Activated T-helper 2 cell treated with anti-CD3 and anti-CD28 coated beads, Interferon-gamma antibody, Interleukin-2, Interleukin-4, amounts not matched to agents 10 μg/mL and 5 μg/mL and 100 μg/mL, durations not matched to agents 14 hours and 24 hours and 36 hours (primary cell): ENCODE measurements around the gene CDH6. TPM values are rescaled to one million over a fixed set of nuclear protein-coding genes. Genes with fewer than 3 reads are reported as not detected.

Experiments
- DNase-seq: peaks from one replicate; pipeline ENCODE4 v3.0.0; 2021; ENCODE audit warnings: low spot score
- H3K27ac Mint-ChIP-seq: one replicate; pipeline ENCODE4 v1.8.0; 2021; ENCODE audit warnings: mixed read lengths
- H3K27me3 Mint-ChIP-seq: one replicate; pipeline ENCODE4 v1.8.0; 2021; ENCODE audit warnings: low read depth, mixed read lengths
- H3K36me3 Mint-ChIP-seq: one replicate; pipeline ENCODE4 v1.8.0; 2021; ENCODE audit warnings: low read depth, mixed read lengths
- H3K4me1 Mint-ChIP-seq: one replicate; pipeline ENCODE4 v1.8.0; 2021; ENCODE audit warnings: low read depth, mixed read lengths
- H3K4me3 Mint-ChIP-seq: one replicate; pipeline ENCODE4 v1.8.0; 2021; ENCODE audit warnings: low read depth, mild to moderate bottlenecking, moderate library complexity, mixed read lengths
- H3K9me3 Mint-ChIP-seq: one replicate; pipeline ENCODE4 v1.8.0; 2021; ENCODE audit warnings: mixed read lengths
- intact Hi-C: fragments of 100-400 bp; cut with micrococcal nuclease; formaldehyde crosslinking; loops from one replicate; pipeline ENCODE4 v1.15.1; 2023
- total RNA-seq: library from RNA; stranded (reverse); gene quantifications from 2 replicates; pipeline ENCODE4 v1.2.3, GENCODE V29; 2022

The CDH6 gene
- total RNA-seq, 1 donor from 2014 or later = not detected

DNA sequence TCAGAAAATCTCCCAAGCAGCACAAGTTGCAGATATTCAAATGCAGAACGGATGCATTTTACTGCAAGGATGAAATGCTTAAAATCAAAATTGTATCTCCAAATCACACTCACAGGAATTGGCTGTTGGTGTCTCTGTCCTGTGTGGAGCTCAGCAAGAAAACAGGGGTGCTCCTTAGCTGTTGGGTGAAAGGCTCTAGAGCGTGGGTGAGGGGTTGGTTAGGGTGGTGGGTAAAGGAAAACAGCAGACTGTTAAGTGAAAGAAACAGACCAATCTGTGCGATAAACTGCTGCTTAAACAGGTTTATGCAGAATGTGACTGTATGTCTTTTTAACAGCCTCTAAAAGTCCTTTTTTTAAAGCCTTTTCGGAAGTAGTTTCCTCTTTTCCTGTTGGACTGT lies 19.8 kb downstream of the CDH6 start:
- intact Hi-C loops = no loop called here
- no peaks in the 10 kb centered on the region for H3K27me3 Mint-ChIP-seq

GRCh38 chr5:31213705-31214121 lies 20.2 kb downstream of the CDH6 start:
- no peak for DNase-seq
- no peaks in the 10 kb centered on the region for H3K9me3 Mint-ChIP-seq
- no peaks in the 10 kb centered on the region for H3K27me3 Mint-ChIP-seq
- H3K36me3 Mint-ChIP-seq = no peaks in the 10 kb centered on the region
- H3K4me3 Mint-ChIP-seq = no peak overlapping the region
- intact Hi-C loops = no loop called here
- H3K4me1 Mint-ChIP-seq = no peaks in the 10 kb centered on the region
- no peak overlapping the region for H3K27ac Mint-ChIP-seq

More for the DNA sequence above, 19.8 kb downstream of the CDH6 start:
- Mint-ChIP-seq H3K4me3 (no peak overlapping the region), H3K36me3 (no peaks in the 10 kb centered on the region), H3K4me1 (no peaks in the 10 kb centered on the region), H3K9me3 (no peaks in the 10 kb centered on the region), H3K27ac (no peak overlapping the region)
- DNase-seq = no peak

GRCh38 chr5:31214229-31214628 lies 20.7 kb downstream of the CDH6 start:
- H3K4me3 Mint-ChIP-seq = no peak overlapping the region
- H3K4me1 Mint-ChIP-seq = no peaks in the 10 kb centered on the region
- H3K27me3 Mint-ChIP-seq = no peaks in the 10 kb centered on the region
- no peaks in the 10 kb centered on the region for H3K36me3 Mint-ChIP-seq
- intact Hi-C loops = no loop called here
- no peak overlapping the region for H3K27ac Mint-ChIP-seq
- no peaks in the 10 kb centered on the region for H3K9me3 Mint-ChIP-seq
- DNase-seq = no peak

DNA sequence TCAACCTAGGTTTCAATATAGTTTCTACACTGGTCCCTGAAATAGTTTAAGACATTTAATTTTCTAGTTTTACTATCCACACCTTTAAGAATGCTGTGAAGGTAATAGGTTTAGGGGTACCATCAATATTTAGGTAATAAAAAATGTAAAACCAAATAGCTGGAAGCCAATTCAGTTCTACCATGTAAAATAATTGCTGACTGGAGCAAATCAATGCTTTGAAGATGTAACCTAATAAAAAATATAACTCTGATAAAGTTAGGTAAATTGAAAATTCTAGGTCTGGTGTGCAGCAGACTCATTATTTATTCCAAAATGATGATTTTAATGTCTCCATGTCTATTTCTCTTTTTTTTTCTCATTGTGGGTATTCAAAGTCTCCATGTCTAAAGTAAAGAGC lies 21.8 kb downstream of the CDH6 start:
- no peaks in the 10 kb centered on the region for H3K4me1 Mint-ChIP-seq
- intact Hi-C loops = no loop called here
- H3K27ac Mint-ChIP-seq = no peak overlapping the region
- no peak overlapping the region for H3K4me3 Mint-ChIP-seq
- H3K36me3 Mint-ChIP-seq = no peaks in the 10 kb centered on the region
- H3K9me3 Mint-ChIP-seq = no peaks in the 10 kb centered on the region
- H3K27me3 Mint-ChIP-seq = no peaks in the 10 kb centered on the region
- DNase-seq = no peak

DNA sequence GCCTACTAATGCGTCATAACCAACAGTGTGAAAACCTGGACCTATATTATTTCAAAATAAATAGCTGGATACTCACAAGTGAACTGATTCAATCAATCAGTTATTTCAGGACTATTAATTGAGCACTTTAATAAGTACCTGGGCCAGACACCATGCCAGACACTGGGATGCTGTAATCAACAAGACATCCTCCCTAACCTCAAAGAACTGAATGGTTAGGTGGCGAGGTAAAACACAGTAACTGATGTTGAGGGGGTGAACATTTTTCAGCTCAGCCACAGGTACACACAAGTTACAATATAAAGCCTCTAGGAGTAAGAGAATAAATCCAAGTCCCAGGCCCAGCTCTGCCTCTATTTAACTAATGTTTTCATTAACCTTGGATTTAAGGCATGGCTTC lies 24.0 kb downstream of the CDH6 start:
- no peaks in the 10 kb centered on the region for H3K4me1 Mint-ChIP-seq
- no peaks in the 10 kb centered on the region for H3K36me3 Mint-ChIP-seq
- no peak overlapping the region for H3K4me3 Mint-ChIP-seq
- no peaks in the 10 kb centered on the region for H3K9me3 Mint-ChIP-seq
- H3K27ac Mint-ChIP-seq = no peak overlapping the region
- intact Hi-C loops = no loop called here
- H3K27me3 Mint-ChIP-seq = no peaks in the 10 kb centered on the region
- no peak for DNase-seq

GRCh38 chr5:31218978-31219377 lies 25.5 kb downstream of the CDH6 start:
- intact Hi-C loops = no loop called here
- H3K4me1 Mint-ChIP-seq = no peaks in the 10 kb centered on the region
- DNase-seq = no peak
- H3K4me3 Mint-ChIP-seq = no peak overlapping the region
- no peak overlapping the region for H3K27ac Mint-ChIP-seq
- H3K9me3 Mint-ChIP-seq = no peaks in the 10 kb centered on the region
- H3K36me3 Mint-ChIP-seq = no peaks in the 10 kb centered on the region
- no peaks in the 10 kb centered on the region for H3K27me3 Mint-ChIP-seq

- H3K27me3 Mint-ChIP-seq = no peaks in the 10 kb centered on the region
- no peaks in the 10 kb centered on the region for H3K4me1 Mint-ChIP-seq
- DNase-seq = no peak
- H3K4me3 Mint-ChIP-seq = no peak overlapping the region
- no peaks in the 10 kb centered on the region for H3K9me3 Mint-ChIP-seq
- H3K36me3 Mint-ChIP-seq = no peaks in the 10 kb centered on the region
- H3K27ac Mint-ChIP-seq = no peak overlapping the region
- intact Hi-C loops = no loop called here
Measured at GRCh38 chr5:31221001-31221400, 27.5 kb downstream of the CDH6 start.

DNA sequence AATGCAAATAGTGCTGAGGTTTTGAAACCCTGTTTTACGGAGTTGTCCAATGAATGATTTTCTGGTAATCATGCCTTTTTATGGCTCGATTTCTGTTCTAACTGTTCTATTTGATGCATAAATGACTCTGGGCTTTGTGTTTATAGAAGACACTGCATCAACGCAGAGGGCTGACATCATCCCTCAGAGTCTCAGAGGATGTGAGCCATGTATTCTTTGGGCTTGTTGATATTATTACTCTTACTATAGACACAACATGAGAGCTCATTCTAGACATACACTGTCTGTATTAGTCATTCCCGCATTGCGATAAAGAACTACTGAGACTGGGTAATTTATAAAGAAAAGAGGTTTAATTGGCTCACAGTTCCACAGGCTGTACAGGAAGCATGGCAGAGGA lies 31.6 kb downstream of the CDH6 start:
- H3K4me1 Mint-ChIP-seq = no peaks in the 10 kb centered on the region
- H3K9me3 Mint-ChIP-seq = no peaks in the 10 kb centered on the region
- H3K36me3 Mint-ChIP-seq = no peaks in the 10 kb centered on the region
- no peak for DNase-seq
- intact Hi-C loops = no loop called here
- H3K27ac Mint-ChIP-seq = no peak overlapping the region
- H3K27me3 Mint-ChIP-seq = no peaks in the 10 kb centered on the region
- H3K4me3 Mint-ChIP-seq = no peak overlapping the region

DNA sequence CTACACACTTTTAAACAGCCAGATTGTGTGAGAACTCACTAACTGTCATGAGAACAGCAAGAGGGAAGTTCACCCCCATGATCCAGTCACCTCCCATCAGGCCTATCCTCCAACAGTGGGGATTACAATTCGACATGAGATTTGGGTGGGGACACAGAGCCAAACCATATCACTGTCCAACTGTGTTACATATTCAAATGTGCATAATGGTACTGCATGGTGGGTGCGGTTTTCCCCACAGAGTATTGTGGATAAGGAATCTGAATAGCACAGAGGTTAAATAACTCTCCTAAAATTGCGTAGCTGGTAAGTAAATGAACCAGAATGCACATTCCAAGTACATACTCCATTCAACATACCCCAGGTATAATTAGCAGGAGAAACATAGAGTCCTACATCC lies 32.1 kb downstream of the CDH6 start:
- no peaks in the 10 kb centered on the region for H3K4me1 Mint-ChIP-seq
- H3K36me3 Mint-ChIP-seq = no peaks in the 10 kb centered on the region
- intact Hi-C loops = no loop called here
- H3K4me3 Mint-ChIP-seq = no peak overlapping the region
- H3K27ac Mint-ChIP-seq = no peak overlapping the region
- no peaks in the 10 kb centered on the region for H3K9me3 Mint-ChIP-seq
- DNase-seq = no peak
- no peaks in the 10 kb centered on the region for H3K27me3 Mint-ChIP-seq

- DNase-seq = no peak
- Mint-ChIP-seq H3K9me3 (no peaks in the 10 kb centered on the region), H3K27ac (no peak overlapping the region), H3K4me3 (no peak overlapping the region), H3K27me3 (no peaks in the 10 kb centered on the region), H3K36me3 (no peaks in the 10 kb centered on the region), H3K4me1 (no peaks in the 10 kb centered on the region)
- intact Hi-C loops = no loop called here
Measured at GRCh38 chr5:31226651-31227050, 33.2 kb downstream of the CDH6 start.

DNA sequence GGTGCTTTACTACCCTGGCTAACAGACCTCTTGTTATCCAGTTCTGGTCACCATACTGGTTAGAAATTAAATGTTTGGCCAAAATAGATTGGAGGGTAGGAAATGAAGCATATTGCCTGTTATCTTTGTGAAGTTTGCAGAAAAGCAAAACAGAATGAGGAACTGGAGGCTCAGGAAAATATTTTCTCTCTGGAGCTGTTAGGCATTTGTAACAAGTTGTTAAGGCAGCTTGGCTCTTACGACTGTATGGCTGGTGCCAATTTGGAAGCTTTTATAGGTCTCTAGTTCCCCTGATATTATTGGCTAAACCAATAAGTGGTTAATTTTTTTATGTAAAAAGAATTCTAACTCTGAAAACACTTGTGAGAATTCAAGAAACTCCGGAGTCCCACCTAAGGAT lies 35.8 kb downstream of the CDH6 start:
- no peak for DNase-seq
- intact Hi-C loops = no loop called here
- H3K4me1 Mint-ChIP-seq = no peaks in the 10 kb centered on the region
- no peaks in the 10 kb centered on the region for H3K9me3 Mint-ChIP-seq
- no peak overlapping the region for H3K4me3 Mint-ChIP-seq
- no peaks in the 10 kb centered on the region for H3K36me3 Mint-ChIP-seq
- H3K27ac Mint-ChIP-seq = no peak overlapping the region
- H3K27me3 Mint-ChIP-seq = no peaks in the 10 kb centered on the region

GRCh38 chr5:31231177-31231838 lies 37.8 kb downstream of the CDH6 start:
- H3K4me1 Mint-ChIP-seq = no peaks in the 10 kb centered on the region
- H3K4me3 Mint-ChIP-seq = no peak overlapping the region
- H3K27ac Mint-ChIP-seq = no peak overlapping the region
- no peaks in the 10 kb centered on the region for H3K9me3 Mint-ChIP-seq
- DNase-seq = no peak
- intact Hi-C loops = no loop called here
- no peaks in the 10 kb centered on the region for H3K36me3 Mint-ChIP-seq
- H3K27me3 Mint-ChIP-seq = no peaks in the 10 kb centered on the region

- no peak for DNase-seq
- intact Hi-C loops = no loop called here
- Mint-ChIP-seq H3K27ac (no peak overlapping the region), H3K4me3 (no peak overlapping the region), H3K27me3 (no peaks in the 10 kb centered on the region), H3K36me3 (no peaks in the 10 kb centered on the region), H3K9me3 (no peaks in the 10 kb centered on the region), H3K4me1 (no peaks in the 10 kb centered on the region)
Measured at GRCh38 chr5:31232273-31232888, 38.9 kb downstream of the CDH6 start.

DNA sequence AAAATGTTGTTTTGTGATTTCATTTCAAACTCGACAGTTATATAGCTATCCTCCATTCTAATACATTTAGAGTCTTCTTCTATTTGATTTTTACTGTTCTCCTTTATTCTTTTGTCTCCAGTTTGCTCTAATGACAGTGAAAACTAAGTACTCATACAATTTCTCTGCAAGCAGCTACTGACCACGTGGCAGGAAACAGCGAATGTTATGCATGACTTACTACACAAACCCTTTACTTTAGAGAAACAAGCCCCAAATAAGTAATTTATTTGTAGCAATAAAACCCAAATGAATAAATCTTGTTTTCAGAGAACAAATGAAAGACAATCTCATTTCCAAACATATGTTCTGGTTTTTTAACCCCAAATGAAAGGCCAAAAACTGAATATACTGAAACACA lies 41.9 kb downstream of the CDH6 start:
- intact Hi-C loops = no loop called here
- DNase-seq = no peak

More for the DNA sequence above, 41.9 kb downstream of the CDH6 start:
- Mint-ChIP-seq H3K9me3 (no peaks in the 10 kb centered on the region), H3K4me3 (no peak overlapping the region), H3K27ac (no peak overlapping the region), H3K4me1 (no peaks in the 10 kb centered on the region), H3K36me3 (no peaks in the 10 kb centered on the region), H3K27me3 (no peaks in the 10 kb centered on the region)
